GM23338 (cell line): Measurements from ENCODE around the gene PPP1R12C. TPM values are rescaled to one million over a fixed set of nuclear protein-coding genes. Genes with fewer than 3 reads are reported as not detected.

Experiments
- ATAC-seq: fragments of 200-7000 bp; cut with Tn5 transposase; 3 replicates; pipeline ENCODE4 v1.9.1; 2020
- DNase-seq: peaks from one replicate; pipeline ENCODE4 v3.0.0-alpha.2; 2015; ENCODE audit warnings: low spot score
- H2AFZ ChIP-seq: fragments of 200-600 bp; sonication (generic); 2 replicates; pipeline ENCODE4 v1.8.0; 2016; ENCODE audit warnings: antibody characterized with exemption, mild to moderate bottlenecking, moderate library complexity
- H3F3A ChIP-seq: fragments of 200-600 bp; sonication (generic); replicated peaks from 2 replicates; pipeline ENCODE4 v1.8.0; 2017; ENCODE audit warnings: antibody characterized with exemption, mixed run types, low read depth
- H3K27ac ChIP-seq: fragments of 200-600 bp; sonication (generic); 2 replicates; pipeline ENCODE4 v1.6.1; 2016; ENCODE audit warnings: low read depth
- H3K27me3 ChIP-seq: fragments of 200-600 bp; sonication (generic); 2 replicates; pipeline ENCODE4 v1.8.0; 2016; ENCODE audit warnings: mild to moderate bottlenecking, mixed run types, moderate library complexity; ENCODE audit not compliant: insufficient read depth
- H3K36me3 ChIP-seq: fragments of 200-600 bp; sonication (generic); 2 replicates; pipeline ENCODE4 v1.8.0; 2016; ENCODE audit warnings: mild to moderate bottlenecking; ENCODE audit not compliant: insufficient read depth
- H3K4me1 ChIP-seq: fragments of 200-600 bp; sonication (generic); 2 replicates; pipeline ENCODE4 v1.8.0; 2016; ENCODE audit warnings: mild to moderate bottlenecking, moderate library complexity; ENCODE audit not compliant: insufficient read depth
- H3K4me2 ChIP-seq: fragments of 200-600 bp; sonication (generic); 2 replicates; pipeline ENCODE4 v1.7.1; 2017; ENCODE audit warnings: mixed run types
- H3K4me3 ChIP-seq: fragments of 200-600 bp; sonication (generic); 2 replicates; pipeline ENCODE4 v1.6.1; 2016; ENCODE audit warnings: mixed run types
- H3K79me2 ChIP-seq: fragments of 200-600 bp; sonication (generic); replicated peaks from 2 replicates; pipeline ENCODE4 v1.8.0; 2017; ENCODE audit warnings: mild to moderate bottlenecking; ENCODE audit not compliant: insufficient read depth
- H3K9me2 ChIP-seq: fragments of 200-600 bp; sonication (generic); 2 replicates; pipeline ENCODE4 v1.8.0; 2017; ENCODE audit not compliant: insufficient read depth
- H4K20me1 ChIP-seq: fragments of 200-600 bp; sonication (generic); replicated peaks from 2 replicates; pipeline ENCODE4 v1.8.0; 2017; ENCODE audit warnings: mild to moderate bottlenecking; ENCODE audit not compliant: insufficient read depth
- H3K27ac Mint-ChIP-seq: 2 replicates; pipeline ENCODE4 v1.8.0; 2020; ENCODE audit warnings: inconsistent platforms, mild to moderate bottlenecking, moderate library complexity, mixed read lengths
- H3K27me3 Mint-ChIP-seq: 3 replicates; pipeline ENCODE4 v1.8.0; 2022; ENCODE audit warnings: low read depth, mild to moderate bottlenecking, moderate library complexity, mixed read lengths, inconsistent platforms; ENCODE audit not compliant: insufficient read depth, poor library complexity
- H3K36me3 Mint-ChIP-seq: 3 replicates; pipeline ENCODE4 v1.8.0; 2021; ENCODE audit warnings: low read depth, mild to moderate bottlenecking, inconsistent platforms, moderate library complexity, mixed read lengths
- H3K4me1 Mint-ChIP-seq: 3 replicates; pipeline ENCODE4 v1.8.0; 2020; ENCODE audit warnings: mild to moderate bottlenecking, inconsistent platforms, mixed read lengths
- H3K4me3 Mint-ChIP-seq: 3 replicates; pipeline ENCODE4 v1.8.0; 2021; ENCODE audit warnings: moderate library complexity, mild to moderate bottlenecking, inconsistent platforms, mixed read lengths
- H3K9me3 Mint-ChIP-seq: 3 replicates; pipeline ENCODE4 v1.8.0; 2020; ENCODE audit warnings: moderate library complexity, mild to moderate bottlenecking, inconsistent platforms, mixed read lengths
- CTCF ChIP-seq, 2 experiments: fragments of 200-600 bp in 1 of 2; sonication (generic) in 1 of 2; conservative IDR thresholded peaks; 2 replicates each; pipeline versions ENCODE4 v1.5.1 to v1.6.1; 2016 to 2017; ENCODE audit warnings: antibody characterized with exemption in 2 of 2, low read depth in 2 of 2, mild to moderate bottlenecking in 2 of 2, moderate library complexity in 1 of 2
- EZH2 ChIP-seq: fragments of 200-600 bp; sonication (generic); IDR thresholded peaks from one replicate; pipeline ENCODE4 v1.8.0; 2017; ENCODE audit warnings: antibody characterized with exemption, mild to moderate bottlenecking, low read depth; ENCODE audit not compliant: unreplicated experiment
- EZH2phosphoT487 ChIP-seq: fragments of 200-600 bp; sonication (generic); IDR thresholded peaks from one replicate; pipeline ENCODE4 v1.8.1; 2018; ENCODE audit warnings: antibody characterized with exemption; ENCODE audit not compliant: unreplicated experiment
- JUNB ChIP-seq: IDR thresholded peaks from one replicate; pipeline ENCODE4 v1.6.1; 2016; ENCODE audit warnings: antibody characterized with exemption; ENCODE audit not compliant: unreplicated experiment
- POLR2AphosphoS5 ChIP-seq: IDR thresholded peaks from 2 replicates; pipeline ENCODE4 v1.6.1; 2016; ENCODE audit warnings: antibody characterized with exemption, low read depth
- STAT1 ChIP-seq: IDR thresholded peaks from one replicate; pipeline ENCODE4 v1.6.1; 2016; ENCODE audit warnings: antibody characterized with exemption; ENCODE audit not compliant: unreplicated experiment
- ZNF462 ChIP-seq: fragments of 250-450 bp; sonication (Bioruptor Pico); IDR thresholded peaks from 2 replicates; pipeline ENCODE4 v1.5.0; 2020; ENCODE audit warnings: mild to moderate bottlenecking, moderate library complexity
- polyA plus RNA-seq: library from polyadenylated mRNA; unstranded; fragments of >200 nt; fragmentation: Nextera tagmentation; extraction: Ambion mirVana; gene quantifications from 2 replicates; pipeline ENCODE4 v1.2.1, GENCODE V29; 2016
- total RNA-seq: library from RNA; depleted of rRNA; stranded (reverse); fragments of >200 nt; shearing (Covaris generic); gene quantifications from 2 replicates; pipeline ENCODE4 v1.2.3, GENCODE V29; 2014
- TF ChIP-seq, protein P1 (sequence below): IDR thresholded peaks from 2 replicates; pipeline ENCODE4 v1.6.1; 2016; ENCODE audit warnings: antibody characterized with exemption

Gene PPP1R12C
- total and polyA plus RNA-seq, 2 experiments from 2014 or later: 33.2 to 83.9 TPM

GRCh38 chr19:55080968-55081769, 36.3 kb downstream of the PPP1R12C start (continued):
- no peak for TF ChIP-seq ZNF462 (CRISPR knock-in tag)
- no peak for TF ChIP-seq EZH2phosphoT487
- TF ChIP-seq STAT1: no peak
- peak; percentile 68 for TF ChIP-seq POLR2AphosphoS5
- TF ChIP-seq JUNB: no peak

DNA sequence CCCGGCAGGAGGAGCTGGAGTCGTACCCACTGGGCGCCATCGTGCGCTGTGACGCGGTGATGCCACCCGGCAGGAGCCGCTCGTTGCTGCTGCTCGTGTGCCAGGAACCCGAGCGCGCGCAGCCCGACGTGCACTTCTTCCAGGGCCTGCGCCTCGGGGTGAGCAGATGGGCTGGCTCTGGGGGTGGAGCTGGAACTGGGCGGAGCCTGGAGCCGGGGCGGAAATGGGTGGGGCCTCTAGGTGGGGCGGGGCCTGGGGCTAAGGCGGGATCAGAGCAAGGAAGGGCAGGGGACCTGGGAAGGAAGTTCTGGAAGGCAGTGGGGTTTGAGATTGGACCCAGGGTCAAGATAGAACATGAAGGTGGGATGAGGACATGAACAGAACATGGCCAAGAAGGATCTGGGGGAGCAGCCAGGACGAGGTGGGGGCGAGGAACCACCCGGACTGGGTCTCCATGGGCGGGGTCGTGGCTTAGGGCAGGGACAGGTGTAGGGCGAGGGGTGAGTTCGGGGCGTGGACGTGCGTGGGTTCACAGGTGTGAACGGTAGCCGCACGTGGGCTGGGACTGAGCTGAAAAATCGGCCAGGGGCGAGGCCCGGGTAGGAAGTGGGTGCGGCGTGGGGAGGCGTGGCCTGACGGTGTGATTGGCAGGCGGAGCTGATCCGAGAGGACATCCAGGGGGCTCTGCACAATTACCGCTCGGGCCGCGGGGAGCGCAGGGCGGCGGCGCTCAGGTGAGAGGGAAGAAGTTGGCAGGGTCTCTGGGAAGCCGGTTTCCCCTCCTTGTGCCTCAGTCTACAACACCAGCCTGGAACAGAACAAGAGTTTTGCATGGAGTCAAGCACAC, 37.1 kb downstream of the PPP1R12C start:
- H3K9me2 ChIP-seq: no peaks in the 10 kb centered on the region
- H3K27ac Mint-ChIP-seq: peak overlapping the region; percentile 93
- H2AFZ ChIP-seq: peak overlapping the region; percentile 97; the same call in 1 of the 2 replicates
- peaks cover 21% of the 10 kb centered on the region; the same call in 1 of the 2 replicates for H3K4me1 ChIP-seq
- H3K36me3 Mint-ChIP-seq: peaks cover 16% of the 10 kb centered on the region; the same call in 2 of the 3 replicates
- H3K4me3 Mint-ChIP-seq: peak overlapping the region; percentile 88
- ATAC-seq (peak; percentile 53), DNase-seq (peak; percentile 91)
- H4K20me1 ChIP-seq: peaks cover 4% of the 10 kb centered on the region; the same call in 1 of the 2 replicates
- peaks cover 54% of the 10 kb centered on the region for H3K27me3 Mint-ChIP-seq
- TF ChIP-seq, protein P1, sequence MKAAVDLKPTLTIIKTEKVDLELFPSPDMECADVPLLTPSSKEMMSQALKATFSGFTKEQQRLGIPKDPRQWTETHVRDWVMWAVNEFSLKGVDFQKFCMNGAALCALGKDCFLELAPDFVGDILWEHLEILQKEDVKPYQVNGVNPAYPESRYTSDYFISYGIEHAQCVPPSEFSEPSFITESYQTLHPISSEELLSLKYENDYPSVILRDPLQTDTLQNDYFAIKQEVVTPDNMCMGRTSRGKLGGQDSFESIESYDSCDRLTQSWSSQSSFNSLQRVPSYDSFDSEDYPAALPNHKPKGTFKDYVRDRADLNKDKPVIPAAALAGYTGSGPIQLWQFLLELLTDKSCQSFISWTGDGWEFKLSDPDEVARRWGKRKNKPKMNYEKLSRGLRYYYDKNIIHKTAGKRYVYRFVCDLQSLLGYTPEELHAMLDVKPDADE: no peak
- TF ChIP-seq EZH2: no peak
- TF ChIP-seq CTCF (conservative IDR thresholded peaks at IDR 0.05; ENCODE audit: low read depth in 2 of 2): 0 out of 4 replicates have a peak, but pooled peaks of 1 of the 2 experiments have one; percentile 6
- TF ChIP-seq POLR2AphosphoS5: peak; percentile 77
- no peaks in the 10 kb centered on the region for H3K79me2 ChIP-seq
- H3K27me3 ChIP-seq: peaks cover 34% of the 10 kb centered on the region
- no peaks in the 10 kb centered on the region for H3K36me3 ChIP-seq
- 0 out of 2 replicates have a peak overlapping the region, but pooled peaks have one; percentile 72 for H3K27ac ChIP-seq
- peak overlapping the region; percentile 99 for H3K4me2 ChIP-seq
- H3K4me1 Mint-ChIP-seq: peaks cover 41% of the 10 kb centered on the region
- H3K9me3 Mint-ChIP-seq: peaks cover 10% of the 10 kb centered on the region; the same call in 2 of the 3 replicates
- peak overlapping the region; percentile 85 for H3K4me3 ChIP-seq
- peaks cover 12% of the 10 kb centered on the region for H3F3A ChIP-seq
